Activated T-cell treated with anti-CD3 and anti-CD28 coated beads, Interleukin-2, amount 50 U/mL, for 1 hour (primary cell): ENCODE data around the gene WDR44.
"Not testable (repeated sequence)": the region's sequence is repeated elsewhere in the genome, so short reads cannot be mapped to it uniquely, and the experiment has no call there.

Experiments
- DNase-seq: peaks from one replicate; pipeline ENCODE4 v3.0.0-alpha.2; 2020

WDR44 gene

GRCh38 chrX:118345464-118346257 lies at the start of gene WDR44:
Gene WDR44 (plus strand): TSS chrX:118346106. CDS start chrX:118346504, 398 bp downstream.
- DNase-seq: peak; percentile 90

- DNase-seq: not testable (repeated sequence)
Measured at GRCh38 chrX:118305827-118306226, 40.1 kb upstream of the WDR44 start.

GRCh38 chrX:118315529-118315928 lies 30.4 kb upstream of the WDR44 start:
- DNase-seq: no peak

- no peak for DNase-seq
Measured at GRCh38 chrX:118324588-118324987, 21.3 kb upstream of the WDR44 start.

GRCh38 chrX:118325453-118325852 lies 20.5 kb upstream of the WDR44 start:
- DNase-seq: no peak

- DNase-seq: no peak
Measured at GRCh38 chrX:118329175-118329574, 16.7 kb upstream of the WDR44 start.

- no peak for DNase-seq
Measured at GRCh38 chrX:118337687-118338086, 8.2 kb upstream of the WDR44 start.

- no peak for DNase-seq
Measured at GRCh38 chrX:118338930-118339329, 7.0 kb upstream of the WDR44 start.

GRCh38 chrX:118345045-118345463 lies 852 bp upstream of the WDR44 start:
- no peak for DNase-seq

- peak; percentile 64 for DNase-seq
Measured at GRCh38 chrX:118346258-118347094, 570 bp downstream of the WDR44 start.

GRCh38 chrX:118347131-118347530 lies 1.2 kb downstream of the WDR44 start:
- DNase-seq: no peak

GRCh38 chrX:118347736-118348135 lies 1.8 kb downstream of the WDR44 start:
- no peak for DNase-seq

GRCh38 chrX:118348186-118348810 lies 2.4 kb downstream of the WDR44 start:
- DNase-seq: no peak

GRCh38 chrX:118349188-118349587 lies 3.3 kb downstream of the WDR44 start:
- no peak for DNase-seq

- no peak for DNase-seq
Measured at GRCh38 chrX:118350221-118350620, 4.3 kb downstream of the WDR44 start.

- DNase-seq: no peak
Measured at GRCh38 chrX:118350706-118351105, 4.8 kb downstream of the WDR44 start.

- no peak for DNase-seq
Measured at GRCh38 chrX:118352566-118352965, 6.7 kb downstream of the WDR44 start.

GRCh38 chrX:118353081-118353850 lies 7.4 kb downstream of the WDR44 start:
- no peak for DNase-seq

- no peak for DNase-seq
Measured at GRCh38 chrX:118355225-118355920, 9.5 kb downstream of the WDR44 start.

GRCh38 chrX:118356154-118356701 lies 10.3 kb downstream of the WDR44 start:
- DNase-seq: no peak

- DNase-seq: no peak
Measured at GRCh38 chrX:118360429-118361125, 14.7 kb downstream of the WDR44 start.
